ENCODE results near the gene CTAGE1.
"Not testable (repeated sequence)": the region's sequence is repeated elsewhere in the genome, so short reads cannot be mapped to it uniquely, and the experiment has no call there.

The CTAGE1 gene

GRCh38 chr18:22422909-22423548, 5.3 kb upstream of the CTAGE1 start:
- Mint-ChIP-seq H3K36me3 (ENCODE audit: low read depth) (no peaks in the 10 kb centered on the region), H3K9me3 (no peaks in the 10 kb centered on the region), H3K27me3 (no peaks in the 10 kb centered on the region), H3K4me1 (ENCODE audit: low read depth) (no peaks in the 10 kb centered on the region), H3K4me3 (no peak overlapping the region), H3K27ac (no peak overlapping the region)

- no peaks in the 10 kb centered on the region for H3K36me3 Mint-ChIP-seq (ENCODE audit: low read depth)
- H3K9me3 Mint-ChIP-seq = no peaks in the 10 kb centered on the region
- H3K4me3 Mint-ChIP-seq = no peak overlapping the region
- no peak overlapping the region for H3K27ac Mint-ChIP-seq
- H3K27me3 Mint-ChIP-seq = no peaks in the 10 kb centered on the region
- no peaks in the 10 kb centered on the region for H3K4me1 Mint-ChIP-seq (ENCODE audit: low read depth)
Observed at GRCh38 chr18:22420652-22421051, 2.9 kb upstream of the CTAGE1 start.

GRCh38 chr18:22412176-22412911, 5.4 kb downstream of the CTAGE1 start:
- H3K36me3 Mint-ChIP-seq (ENCODE audit: low read depth) = no peaks in the 10 kb centered on the region
- peaks cover 8% of the 10 kb centered on the region for H3K4me1 Mint-ChIP-seq (ENCODE audit: low read depth)
- no peak overlapping the region for H3K27ac Mint-ChIP-seq
- peaks cover 18% of the 10 kb centered on the region for H3K9me3 Mint-ChIP-seq
- no peak overlapping the region for H3K4me3 Mint-ChIP-seq
- no peaks in the 10 kb centered on the region for H3K27me3 Mint-ChIP-seq

GRCh38 chr18:22411446-22411845, 6.3 kb downstream of the CTAGE1 start:
- peaks cover 11% of the 10 kb centered on the region for H3K4me1 Mint-ChIP-seq (ENCODE audit: low read depth)
- H3K36me3 Mint-ChIP-seq (ENCODE audit: low read depth) = no peaks in the 10 kb centered on the region
- peaks cover 18% of the 10 kb centered on the region for H3K9me3 Mint-ChIP-seq
- H3K27ac Mint-ChIP-seq = no peak overlapping the region
- H3K27me3 Mint-ChIP-seq = no peaks in the 10 kb centered on the region
- no peak overlapping the region for H3K4me3 Mint-ChIP-seq

- Mint-ChIP-seq H3K4me1 (ENCODE audit: low read depth) (peaks cover 11% of the 10 kb centered on the region), H3K36me3 (ENCODE audit: low read depth) (no peaks in the 10 kb centered on the region), H3K27me3 (no peaks in the 10 kb centered on the region), H3K27ac (no peak overlapping the region), H3K9me3 (peaks cover 18% of the 10 kb centered on the region), H3K4me3 (no peak overlapping the region)
Observed at GRCh38 chr18:22410126-22410525, 7.6 kb downstream of the CTAGE1 start.

GRCh38 chr18:22409445-22409844, 8.3 kb downstream of the CTAGE1 start:
- no peaks in the 10 kb centered on the region for H3K36me3 Mint-ChIP-seq (ENCODE audit: low read depth)
- H3K27me3 Mint-ChIP-seq = no peaks in the 10 kb centered on the region
- peaks cover 18% of the 10 kb centered on the region for H3K9me3 Mint-ChIP-seq
- H3K4me3 Mint-ChIP-seq = no peak overlapping the region
- H3K27ac Mint-ChIP-seq = no peak overlapping the region
- peaks cover 11% of the 10 kb centered on the region for H3K4me1 Mint-ChIP-seq (ENCODE audit: low read depth)

GRCh38 chr18:22408059-22408458, 9.7 kb downstream of the CTAGE1 start:
- peaks cover 18% of the 10 kb centered on the region for H3K9me3 Mint-ChIP-seq
- H3K4me3 Mint-ChIP-seq = no peak overlapping the region
- no peaks in the 10 kb centered on the region for H3K27me3 Mint-ChIP-seq

GRCh38 chr18:22405142-22405541, 12.6 kb downstream of the CTAGE1 start:
- Mint-ChIP-seq H3K27ac (no peak overlapping the region), H3K27me3 (no peaks in the 10 kb centered on the region), H3K4me1 (ENCODE audit: low read depth) (peaks cover 11% of the 10 kb centered on the region), H3K9me3 (peaks cover 18% of the 10 kb centered on the region), H3K36me3 (ENCODE audit: low read depth) (no peaks in the 10 kb centered on the region), H3K4me3 (no peak overlapping the region)

More at GRCh38 chr18:22408059-22408458, 9.7 kb downstream of the CTAGE1 start:
- Mint-ChIP-seq H3K36me3 (ENCODE audit: low read depth) (no peaks in the 10 kb centered on the region), H3K4me1 (ENCODE audit: low read depth) (peaks cover 11% of the 10 kb centered on the region), H3K27ac (no peak overlapping the region)

- peaks cover 13% of the 10 kb centered on the region for H3K9me3 Mint-ChIP-seq
- H3K4me3 Mint-ChIP-seq = no peak overlapping the region
- peaks cover 11% of the 10 kb centered on the region for H3K4me1 Mint-ChIP-seq (ENCODE audit: low read depth)
- H3K27me3 Mint-ChIP-seq = no peaks in the 10 kb centered on the region
- no peaks in the 10 kb centered on the region for H3K36me3 Mint-ChIP-seq (ENCODE audit: low read depth)
- H3K27ac Mint-ChIP-seq = no peak overlapping the region
Observed at GRCh38 chr18:22403950-22404349, 13.8 kb downstream of the CTAGE1 start.

- H3K4me3 Mint-ChIP-seq = no peak overlapping the region
- no peaks in the 10 kb centered on the region for H3K27me3 Mint-ChIP-seq
- H3K27ac Mint-ChIP-seq = no peak overlapping the region
- H3K36me3 Mint-ChIP-seq (ENCODE audit: low read depth) = no peaks in the 10 kb centered on the region
- H3K4me1 Mint-ChIP-seq (ENCODE audit: low read depth) = no peaks in the 10 kb centered on the region
- H3K9me3 Mint-ChIP-seq = no peaks in the 10 kb centered on the region
Observed at GRCh38 chr18:22399949-22400348, 17.8 kb downstream of the CTAGE1 start.

GRCh38 chr18:22398464-22398863, 19.3 kb downstream of the CTAGE1 start:
- no peak overlapping the region for H3K27ac Mint-ChIP-seq
- H3K4me3 Mint-ChIP-seq = no peak overlapping the region
- no peaks in the 10 kb centered on the region for H3K4me1 Mint-ChIP-seq (ENCODE audit: low read depth)
- no peaks in the 10 kb centered on the region for H3K9me3 Mint-ChIP-seq
- H3K36me3 Mint-ChIP-seq (ENCODE audit: low read depth) = no peaks in the 10 kb centered on the region
- no peaks in the 10 kb centered on the region for H3K27me3 Mint-ChIP-seq

- peaks cover 15% of the 10 kb centered on the region for H3K4me1 Mint-ChIP-seq (ENCODE audit: low read depth)
- H3K36me3 Mint-ChIP-seq (ENCODE audit: low read depth) = no peaks in the 10 kb centered on the region
- H3K4me3 Mint-ChIP-seq = no peak overlapping the region
- H3K9me3 Mint-ChIP-seq = no peaks in the 10 kb centered on the region
- no peak overlapping the region for H3K27ac Mint-ChIP-seq
- no peaks in the 10 kb centered on the region for H3K27me3 Mint-ChIP-seq
Observed at GRCh38 chr18:22394428-22394827, 23.3 kb downstream of the CTAGE1 start.

- H3K27me3 Mint-ChIP-seq; H3K9me3 Mint-ChIP-seq; H3K27ac Mint-ChIP-seq; H3K4me3 Mint-ChIP-seq; H3K36me3 Mint-ChIP-seq (ENCODE audit: low read depth): not testable (repeated sequence)
- H3K4me1 Mint-ChIP-seq (ENCODE audit: low read depth) = peaks cover 15% of the 10 kb centered on the region
Observed at GRCh38 chr18:22393164-22393563, 24.6 kb downstream of the CTAGE1 start.

- H3K4me1 Mint-ChIP-seq (ENCODE audit: low read depth) = peaks cover 15% of the 10 kb centered on the region
- peaks cover 3% of the 10 kb centered on the region for H3K27me3 Mint-ChIP-seq
- peak overlapping the region; percentile 27 for H3K27ac Mint-ChIP-seq
- H3K36me3 Mint-ChIP-seq (ENCODE audit: low read depth) = no peaks in the 10 kb centered on the region
- peaks cover 4% of the 10 kb centered on the region for H3K9me3 Mint-ChIP-seq
- no peak overlapping the region for H3K4me3 Mint-ChIP-seq
Observed at GRCh38 chr18:22391407-22392345, 26.0 kb downstream of the CTAGE1 start.

GRCh38 chr18:22387787-22388186, 29.9 kb downstream of the CTAGE1 start:
- Mint-ChIP-seq H3K36me3 (ENCODE audit: low read depth) (no peaks in the 10 kb centered on the region), H3K27me3 (peaks cover 3% of the 10 kb centered on the region), H3K4me3 (no peak overlapping the region), H3K4me1 (ENCODE audit: low read depth) (peaks cover 15% of the 10 kb centered on the region), H3K27ac (no peak overlapping the region), H3K9me3 (peaks cover 4% of the 10 kb centered on the region)
